SK-MEL-5 (cell line): ENCODE measurements around the gene MYH15. TPM values are rescaled to one million over a fixed set of nuclear protein-coding genes. Genes with fewer than 3 reads are reported as not detected.

Source experiments
- DNase-seq: peaks from one replicate; pipeline ENCODE4 v3.0.0-alpha.2; 2016; ENCODE audit warnings: low read depth, low spot score
- in situ Hi-C: cut with HindIII; loops from 2 replicates; pipeline ENCODE4 v1.10.0; 2016; ENCODE audit warnings: low sequenced_read_pairs, high pct_unique_total_duplicates, low pct_unique_long_range_greater_than_20kb
- total RNA-seq: library from RNA; depleted of rRNA; stranded (reverse); fragments of >200 nt; shearing (Covaris generic); gene quantifications from 2 replicates; pipeline ENCODE4 v1.2.3, GENCODE V29; 2014

Gene MYH15
- total RNA-seq, 1 experiment from 2014 or later = not detected

GRCh38 chr3:108516881-108517280, 6.5 kb upstream of the MYH15 start:
- in situ Hi-C loops = no loop called here

DNA sequence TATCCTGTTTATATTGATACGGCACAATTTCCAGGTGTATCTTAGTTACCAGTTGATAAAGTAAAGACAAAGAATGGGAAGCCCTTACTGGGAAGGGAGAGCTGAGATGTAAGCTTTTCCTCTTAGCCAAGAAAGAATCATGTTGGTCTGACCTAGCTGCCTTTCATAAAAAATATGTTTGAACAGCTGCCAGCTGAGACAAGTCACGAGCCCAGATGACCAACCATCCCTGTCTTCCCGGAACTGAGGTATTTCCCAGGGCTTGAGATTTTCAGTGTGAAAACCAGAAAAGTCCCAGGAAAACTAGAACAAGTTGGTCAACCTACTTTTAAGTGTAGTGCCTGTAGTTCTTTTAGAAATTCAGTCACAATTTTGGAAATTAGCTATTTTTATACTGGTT, 3.6 kb upstream of the MYH15 start:
- in situ Hi-C loops = no loop called here
- no peak for DNase-seq

More at GRCh38 chr3:108516881-108517280, 6.5 kb upstream of the MYH15 start:
- no peak for DNase-seq

GRCh38 chr3:108512671-108513070, 2.3 kb upstream of the MYH15 start:
- no peak for DNase-seq
- in situ Hi-C loops = no loop called here

DNA sequence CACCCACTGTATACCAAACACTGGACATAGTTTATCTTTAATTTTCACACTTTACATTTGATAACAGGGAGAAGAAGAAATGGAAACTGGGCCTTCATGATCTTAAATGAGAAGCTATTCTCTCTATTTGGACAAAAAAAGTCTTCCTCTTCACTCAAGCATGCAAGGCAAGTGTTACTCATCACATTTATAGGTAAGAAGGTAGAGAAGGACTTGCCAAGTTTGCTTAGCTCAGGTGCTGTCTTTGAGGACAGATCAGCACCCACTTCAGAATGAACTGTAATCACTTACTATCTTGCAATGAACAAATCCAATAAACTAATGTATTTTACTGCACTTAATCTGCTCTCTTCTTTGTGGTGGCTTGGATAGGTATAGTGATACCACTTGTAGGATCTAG, 1.1 kb upstream of the MYH15 start:
- in situ Hi-C loops = no loop called here
- no peak for DNase-seq

GRCh38 chr3:108511055-108511454, 659 bp upstream of the MYH15 start:
- in situ Hi-C loops = no loop called here
- no peak for DNase-seq

DNA sequence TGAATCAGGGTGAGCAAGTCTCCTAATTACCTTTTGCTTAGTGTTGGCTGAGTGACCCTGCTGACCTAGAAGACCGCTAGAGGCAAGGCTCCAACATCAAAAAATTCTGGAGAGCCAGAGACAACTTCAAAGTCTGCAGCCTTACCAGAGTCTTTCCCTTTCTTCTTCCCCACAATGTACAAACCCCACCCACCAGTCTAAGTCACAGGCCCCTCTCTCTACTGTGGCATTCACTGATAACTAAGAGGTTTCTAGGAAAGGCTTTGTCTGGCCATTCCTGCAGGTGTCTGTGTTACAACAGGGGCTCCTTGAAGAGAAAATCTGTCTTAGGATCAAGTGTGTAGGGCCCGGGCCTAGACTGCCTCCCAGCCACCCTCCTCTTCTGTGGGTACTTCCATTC, 525 bp downstream of the MYH15 start:
- in situ Hi-C loops = no loop called here
- DNase-seq = no peak

- no peak for DNase-seq
- in situ Hi-C loops = no loop called here
Observed at GRCh38 chr3:108509263-108509662, 1.1 kb downstream of the MYH15 start.

GRCh38 chr3:108507902-108508301, 2.5 kb downstream of the MYH15 start:
- in situ Hi-C loops = no loop called here
- no peak for DNase-seq

DNA sequence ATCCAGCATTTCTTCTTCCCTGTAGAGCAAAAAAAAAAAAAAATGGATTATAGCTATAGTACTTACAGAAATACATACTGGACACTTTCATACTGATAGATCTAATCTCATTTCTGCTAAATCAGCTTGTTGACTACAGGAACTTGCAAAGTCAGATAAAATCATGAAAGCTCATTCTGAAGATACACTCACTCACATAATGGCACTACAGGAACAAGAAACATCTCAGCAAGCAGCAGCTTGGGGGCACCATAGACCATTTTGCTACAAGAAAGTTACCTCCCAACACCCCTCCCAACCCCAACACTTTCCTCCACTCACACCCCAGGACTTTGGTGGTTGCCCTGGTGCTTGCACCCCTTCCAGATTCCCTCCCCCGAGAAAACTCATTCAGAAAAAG, 4.6 kb downstream of the MYH15 start:
- DNase-seq = peak; percentile 11
- in situ Hi-C loops = no loop called here

GRCh38 chr3:108503722-108504121, 6.7 kb downstream of the MYH15 start:
- DNase-seq = no peak
- in situ Hi-C loops = no loop called here

GRCh38 chr3:108501535-108501934, 8.9 kb downstream of the MYH15 start:
- no peak for DNase-seq
- in situ Hi-C loops = no loop called here

DNA sequence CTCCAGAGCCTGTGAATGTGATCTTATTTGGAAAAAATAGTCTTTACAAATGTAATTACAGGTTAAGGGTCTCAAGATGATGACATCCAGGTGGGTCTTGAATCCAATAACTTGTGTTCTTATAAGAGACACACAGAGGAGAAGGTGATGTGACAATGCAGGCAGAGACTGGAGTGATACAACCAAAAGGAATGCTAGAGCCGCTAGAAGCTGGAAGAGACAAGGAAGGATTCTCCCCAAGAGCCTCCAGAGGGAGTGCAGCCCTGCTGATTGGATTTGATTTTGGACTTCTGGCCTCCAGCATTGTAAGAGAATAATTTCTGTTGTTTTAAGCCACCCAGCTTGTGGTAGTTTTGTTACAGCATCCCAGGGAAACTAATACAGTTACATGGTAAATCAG, 9.7 kb downstream of the MYH15 start:
- in situ Hi-C loops = no loop called here

GRCh38 chr3:108497271-108497670, 13.1 kb downstream of the MYH15 start:
- DNase-seq = no peak
- in situ Hi-C loops = no loop called here

More for the DNA sequence above, 9.7 kb downstream of the MYH15 start:
- DNase-seq = no peak

- DNase-seq = no peak
- in situ Hi-C loops = no loop called here
Observed at GRCh38 chr3:108495717-108496116, 14.7 kb downstream of the MYH15 start.

GRCh38 chr3:108494906-108495531, 15.4 kb downstream of the MYH15 start:
- no peak for DNase-seq
- in situ Hi-C loops = no loop called here

DNA sequence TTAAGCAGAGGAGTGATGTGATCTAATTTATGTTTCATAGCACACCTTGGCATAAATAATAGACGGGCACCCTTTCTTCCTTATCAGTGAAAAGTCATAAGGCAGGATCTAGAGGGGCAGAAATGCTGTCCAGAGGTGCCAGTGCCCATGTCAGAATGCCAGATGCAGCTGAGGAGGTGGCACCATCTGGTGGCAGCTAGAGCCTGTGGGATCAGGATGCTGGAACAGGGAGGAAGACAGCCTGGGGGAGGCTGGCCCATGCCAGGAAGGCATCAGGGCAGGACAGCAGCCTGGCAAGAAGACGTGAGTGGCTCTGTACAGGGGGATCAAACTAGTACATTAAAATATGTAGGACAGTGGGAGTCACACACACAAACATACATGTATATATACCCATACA, 16.5 kb downstream of the MYH15 start:
- in situ Hi-C loops = no loop called here
- peak; percentile 51 for DNase-seq

DNA sequence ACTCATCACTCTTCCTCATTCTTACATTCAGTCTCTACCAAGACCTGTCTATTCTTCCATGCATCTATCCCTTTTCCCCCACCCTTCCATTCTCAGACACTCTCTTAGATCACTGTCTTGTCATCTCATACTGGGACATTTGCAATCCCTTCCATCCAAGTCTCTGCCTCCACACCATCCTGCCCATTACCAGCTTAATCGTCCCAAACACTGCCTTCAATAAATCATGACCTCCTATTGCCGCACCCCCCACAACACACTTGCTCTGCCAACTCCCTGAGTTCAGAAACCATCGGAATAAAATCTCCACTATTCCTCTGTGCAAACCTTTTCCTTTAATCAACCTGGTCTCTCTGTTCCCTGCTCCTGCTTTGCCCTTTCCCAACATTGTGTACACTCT, 18.9 kb downstream of the MYH15 start:
- in situ Hi-C loops = no loop called here

DNA sequence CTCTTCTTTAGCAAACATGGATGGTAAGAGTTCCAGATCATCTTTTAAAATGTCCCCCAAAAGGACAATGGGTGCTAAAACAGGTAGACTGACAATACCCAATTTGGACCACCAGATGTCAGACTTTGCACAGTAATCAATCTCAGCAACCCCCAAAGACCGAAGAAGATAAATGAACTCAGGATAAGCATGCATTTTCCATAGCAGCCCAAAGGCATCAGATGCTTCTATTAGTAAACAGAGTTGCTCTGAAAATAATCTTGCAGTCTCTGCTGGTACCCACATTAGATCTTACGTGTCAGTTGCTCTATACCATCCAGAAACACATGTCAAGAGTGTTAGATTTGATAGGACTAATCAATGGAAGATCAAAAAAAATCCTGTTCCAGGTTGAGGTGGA, 20.6 kb downstream of the MYH15 start:
- in situ Hi-C loops = no loop called here
- peak; percentile 74 for DNase-seq

More for the DNA sequence above, 18.9 kb downstream of the MYH15 start:
- DNase-seq = no peak

- in situ Hi-C loops = no loop called here
- no peak for DNase-seq
Observed at GRCh38 chr3:108488631-108489030, 21.8 kb downstream of the MYH15 start.

DNA sequence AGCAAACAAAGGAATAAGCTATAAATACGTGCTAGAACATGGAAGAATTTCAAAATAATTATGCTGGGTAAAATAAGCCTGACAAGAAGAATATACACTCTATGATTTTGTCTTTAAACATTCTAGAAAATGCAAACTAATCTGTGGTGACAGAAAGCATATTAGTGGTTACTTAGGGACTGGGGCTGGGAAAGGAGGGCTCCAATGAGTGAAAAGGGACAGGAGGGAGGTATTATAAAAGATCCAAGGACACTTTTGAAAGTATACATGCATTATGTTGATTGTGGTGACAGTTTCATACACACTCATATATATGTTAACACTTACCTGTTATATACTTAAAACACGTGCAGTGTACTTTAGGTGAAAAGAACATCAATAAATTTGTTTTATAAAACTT, 23.0 kb downstream of the MYH15 start:
- no peak for DNase-seq
- in situ Hi-C loops = no loop called here
